OCI-LY3 (cell line): ENCODE results near the gene SFSWAP.

Experiments used
- H2AFZ ChIP-seq: fragments of 200-600, 300-600 bp; shearing (Covaris generic); 2 replicates; pipeline ENCODE4 v1.6.0; 2014; ENCODE audit warnings: antibody characterized with exemption, low read depth, low read length
- H3K27ac ChIP-seq: fragments of 200-600, 300-600 bp; sonication (generic); 2 replicates; pipeline ENCODE4 v1.5.1; 2014; ENCODE audit warnings: mild to moderate bottlenecking, low read length, moderate library complexity, mixed read lengths
- H3K27me3 ChIP-seq: fragments of 200-600, 300-600 bp; sonication (generic); 2 replicates; pipeline ENCODE4 v1.6.1; 2014; ENCODE audit warnings: low read depth, low read length, mixed read lengths
- H3K36me3 ChIP-seq: fragments of 200-600, 300-600 bp; sonication (generic); replicated peaks from 2 replicates; pipeline ENCODE3; 2014; ENCODE audit warnings: low read depth, low read length, mixed read lengths
- H3K4me1 ChIP-seq: fragments of 300-600, 200-600 bp; sonication (generic); 2 replicates; pipeline ENCODE4 v1.6.1; 2014; ENCODE audit warnings: low read length, mixed read lengths
- H3K4me2 ChIP-seq: fragments of 200-600, 300-600 bp; sonication (generic); 2 replicates; pipeline ENCODE4 v1.6.1; 2014; ENCODE audit warnings: low read length, mixed read lengths
- H3K4me3 ChIP-seq: fragments of 300-600, 200-600 bp; sonication (generic); 2 replicates; pipeline ENCODE4 v1.5.1; 2014; ENCODE audit warnings: antibody characterized with exemption, mild to moderate bottlenecking, low read length, moderate library complexity
- H3K79me2 ChIP-seq: fragments of 300-600, 200-600 bp; shearing (Covaris generic); 2 replicates; pipeline ENCODE4 v1.6.1; 2014; ENCODE audit warnings: mild to moderate bottlenecking, low read length, mixed read lengths
- H3K9ac ChIP-seq: fragments of 300-600, 200-600 bp; shearing (Covaris generic); 2 replicates; pipeline ENCODE4 v1.6.0; 2014; ENCODE audit warnings: mild to moderate bottlenecking, low read length, moderate library complexity
- H3K9me3 ChIP-seq: fragments of 200-600, 300-600 bp; shearing (Covaris generic); 2 replicates; pipeline ENCODE4 v1.6.1; 2014; ENCODE audit warnings: low read length, mixed read lengths; ENCODE audit not compliant: insufficient read depth
- H4K20me1 ChIP-seq: fragments of 200-600, 300-600 bp; sonication (generic); 2 replicates; pipeline ENCODE4 v1.6.1; 2016; ENCODE audit warnings: low read length, mixed read lengths; ENCODE audit not compliant: insufficient read depth
- EZH2phosphoT487 ChIP-seq: fragments of 200-600 bp; shearing (Covaris generic); IDR thresholded peaks from 2 replicates; pipeline ENCODE4 v1.6.1; 2018; ENCODE audit warnings: antibody characterized with exemption, mixed run types, low read depth
- TF ChIP-seq, protein P1 (sequence below): fragments of 200-600, 300-600 bp; sonication (generic); IDR thresholded peaks from 2 replicates; pipeline ENCODE4 v1.5.1; 2014; ENCODE audit warnings: antibody characterized with exemption, low read length, low read depth

The SFSWAP gene

DNA sequence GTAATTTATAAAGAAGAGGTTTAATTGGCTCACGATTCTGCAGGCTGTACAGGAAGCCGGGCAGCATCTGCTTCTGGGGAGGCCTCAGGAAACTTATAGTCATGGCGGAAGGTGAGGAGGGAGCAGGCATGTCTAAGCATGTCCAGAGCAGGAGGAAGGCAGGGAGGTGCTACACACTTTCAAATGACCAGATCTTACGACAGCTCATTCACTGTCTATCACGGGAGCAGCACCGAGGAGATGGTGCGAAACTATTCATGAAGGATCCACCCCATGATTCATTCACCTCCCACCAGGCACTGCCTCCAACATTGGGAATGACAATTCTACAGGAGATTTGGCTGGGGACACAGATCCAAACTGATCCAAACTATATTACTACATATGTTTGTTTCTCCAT, 10.0 kb downstream of the SFSWAP start:
- Histone ChIP-seq H3K27me3 (no peaks in the 10 kb centered on the region), H4K20me1 (no peaks in the 10 kb centered on the region), H3K9ac (no peak overlapping the region), H3K4me3 (no peak overlapping the region), H3K4me2 (no peak overlapping the region), H2AFZ (no peak overlapping the region), H3K36me3 (peaks cover 57% of the 10 kb centered on the region), H3K27ac (no peak overlapping the region), H3K9me3 (no peaks in the 10 kb centered on the region), H3K79me2 (peaks cover 37% of the 10 kb centered on the region), H3K4me1 (no peaks in the 10 kb centered on the region)
- TF ChIP-seq EZH2phosphoT487: no peak
- TF ChIP-seq, protein P1, sequence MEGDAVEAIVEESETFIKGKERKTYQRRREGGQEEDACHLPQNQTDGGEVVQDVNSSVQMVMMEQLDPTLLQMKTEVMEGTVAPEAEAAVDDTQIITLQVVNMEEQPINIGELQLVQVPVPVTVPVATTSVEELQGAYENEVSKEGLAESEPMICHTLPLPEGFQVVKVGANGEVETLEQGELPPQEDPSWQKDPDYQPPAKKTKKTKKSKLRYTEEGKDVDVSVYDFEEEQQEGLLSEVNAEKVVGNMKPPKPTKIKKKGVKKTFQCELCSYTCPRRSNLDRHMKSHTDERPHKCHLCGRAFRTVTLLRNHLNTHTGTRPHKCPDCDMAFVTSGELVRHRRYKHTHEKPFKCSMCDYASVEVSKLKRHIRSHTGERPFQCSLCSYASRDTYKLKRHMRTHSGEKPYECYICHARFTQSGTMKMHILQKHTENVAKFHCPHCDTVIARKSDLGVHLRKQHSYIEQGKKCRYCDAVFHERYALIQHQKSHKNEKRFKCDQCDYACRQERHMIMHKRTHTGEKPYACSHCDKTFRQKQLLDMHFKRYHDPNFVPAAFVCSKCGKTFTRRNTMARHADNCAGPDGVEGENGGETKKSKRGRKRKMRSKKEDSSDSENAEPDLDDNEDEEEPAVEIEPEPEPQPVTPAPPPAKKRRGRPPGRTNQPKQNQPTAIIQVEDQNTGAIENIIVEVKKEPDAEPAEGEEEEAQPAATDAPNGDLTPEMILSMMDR: no peak

- no peaks in the 10 kb centered on the region for H3K9me3 ChIP-seq
- no peak overlapping the region for H3K4me2 ChIP-seq
- no peak overlapping the region for H3K4me3 ChIP-seq
- no peaks in the 10 kb centered on the region for H3K27me3 ChIP-seq
- TF ChIP-seq, protein P1: no peak
- no peak for TF ChIP-seq EZH2phosphoT487
- no peak overlapping the region for H3K9ac ChIP-seq
- no peaks in the 10 kb centered on the region for H4K20me1 ChIP-seq
- peaks cover 37% of the 10 kb centered on the region for H3K79me2 ChIP-seq
- H3K4me1 ChIP-seq: no peaks in the 10 kb centered on the region
- H2AFZ ChIP-seq: no peak overlapping the region
- H3K27ac ChIP-seq: no peak overlapping the region
- peaks cover 53% of the 10 kb centered on the region for H3K36me3 ChIP-seq
These were observed 10.7 kb downstream of the SFSWAP start for GRCh38 chr12:131721548-131721947.

DNA sequence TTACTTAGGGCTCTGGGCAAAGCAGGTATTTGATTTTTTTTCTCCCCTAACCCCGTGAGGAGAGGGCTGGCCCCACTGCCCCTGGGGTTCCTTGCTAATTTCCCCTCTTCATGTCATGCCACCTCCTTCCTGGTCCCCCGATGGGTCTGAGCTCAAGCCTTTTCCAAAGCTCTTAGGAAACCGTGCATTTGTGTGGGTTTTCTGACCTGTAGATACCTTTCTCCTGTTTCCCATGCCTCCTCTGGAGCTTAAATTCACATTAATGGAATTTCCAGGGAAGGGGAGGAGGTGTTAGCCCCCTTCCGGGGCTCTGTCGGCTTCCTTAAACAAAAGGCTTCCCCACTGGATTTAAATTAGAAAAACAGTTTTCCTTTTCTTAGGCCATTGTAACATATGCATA, 12.6 kb downstream of the SFSWAP start:
- no peak overlapping the region for H3K4me2 ChIP-seq

DNA sequence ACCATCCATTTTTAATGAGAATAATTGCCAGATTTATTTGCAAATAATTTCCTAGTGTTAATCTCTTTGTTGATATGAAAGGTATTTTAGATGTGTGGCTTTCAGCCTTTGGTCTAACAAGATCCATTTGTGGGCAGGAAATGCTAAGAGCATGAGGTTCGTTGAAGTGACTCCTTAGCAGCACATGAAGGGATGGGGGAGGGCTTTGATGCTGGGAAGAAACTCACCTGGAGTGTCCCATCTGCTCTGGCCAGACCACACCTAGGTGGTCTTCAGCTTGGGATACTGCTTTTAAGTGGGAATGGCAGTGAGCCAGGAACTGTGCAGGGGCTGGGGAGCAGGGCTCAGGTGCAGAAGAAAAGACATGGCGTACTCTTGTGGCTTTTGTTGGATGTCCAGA, 13.6 kb downstream of the SFSWAP start:
- no peak overlapping the region for H3K4me3 ChIP-seq
- H4K20me1 ChIP-seq: no peaks in the 10 kb centered on the region
- no peak overlapping the region for H3K27ac ChIP-seq
- peaks cover 37% of the 10 kb centered on the region for H3K79me2 ChIP-seq
- TF ChIP-seq EZH2phosphoT487: no peak
- TF ChIP-seq, protein P1: no peak
- no peak overlapping the region for H3K4me2 ChIP-seq
- no peaks in the 10 kb centered on the region for H3K9me3 ChIP-seq
- H3K4me1 ChIP-seq: no peaks in the 10 kb centered on the region
- H3K9ac ChIP-seq: no peak overlapping the region
- no peaks in the 10 kb centered on the region for H3K27me3 ChIP-seq
- H2AFZ ChIP-seq: no peak overlapping the region
- H3K36me3 ChIP-seq: peaks cover 53% of the 10 kb centered on the region

More for the DNA sequence above, 12.6 kb downstream of the SFSWAP start:
- Histone ChIP-seq H3K27me3 (no peaks in the 10 kb centered on the region), H3K36me3 (peaks cover 59% of the 10 kb centered on the region), H3K9me3 (no peaks in the 10 kb centered on the region), H4K20me1 (no peaks in the 10 kb centered on the region), H3K27ac (no peak overlapping the region), H3K9ac (no peak overlapping the region), H2AFZ (no peak overlapping the region), H3K4me1 (no peaks in the 10 kb centered on the region), H3K4me3 (no peak overlapping the region), H3K79me2 (peaks cover 37% of the 10 kb centered on the region)
- TF ChIP-seq EZH2phosphoT487: no peak
- TF ChIP-seq, protein P1: no peak
